HG03378 (cell line): ENCODE results near the gene PARP3.
"Not testable (repeated sequence)": the region's sequence is repeated elsewhere in the genome, so short reads cannot be mapped to it uniquely, and the experiment has no call there.

Experiments
- ATAC-seq: cut with Tn5 transposase; IDR thresholded peaks from one replicate; pipeline ENCODE4 v1.9.1; 2021; ENCODE audit warnings: mild to moderate bottlenecking, moderate library complexity; ENCODE audit not compliant: unreplicated experiment

PARP3 gene

GRCh38 chr3:51983578-51984268 is 41.6 kb downstream of the PARP3 start:
- ATAC-seq = no peak

- no peak for ATAC-seq
These were observed 42.1 kb downstream of the PARP3 start for GRCh38 chr3:51984269-51984647.

- no peak for ATAC-seq
These were observed 42.9 kb downstream of the PARP3 start for GRCh38 chr3:51985063-51985462.

- ATAC-seq = no peak
These were observed 44.1 kb downstream of the PARP3 start for GRCh38 chr3:51986010-51986947.

GRCh38 chr3:51987568-51987967 is 45.4 kb downstream of the PARP3 start:
- ATAC-seq = no peak

DNA sequence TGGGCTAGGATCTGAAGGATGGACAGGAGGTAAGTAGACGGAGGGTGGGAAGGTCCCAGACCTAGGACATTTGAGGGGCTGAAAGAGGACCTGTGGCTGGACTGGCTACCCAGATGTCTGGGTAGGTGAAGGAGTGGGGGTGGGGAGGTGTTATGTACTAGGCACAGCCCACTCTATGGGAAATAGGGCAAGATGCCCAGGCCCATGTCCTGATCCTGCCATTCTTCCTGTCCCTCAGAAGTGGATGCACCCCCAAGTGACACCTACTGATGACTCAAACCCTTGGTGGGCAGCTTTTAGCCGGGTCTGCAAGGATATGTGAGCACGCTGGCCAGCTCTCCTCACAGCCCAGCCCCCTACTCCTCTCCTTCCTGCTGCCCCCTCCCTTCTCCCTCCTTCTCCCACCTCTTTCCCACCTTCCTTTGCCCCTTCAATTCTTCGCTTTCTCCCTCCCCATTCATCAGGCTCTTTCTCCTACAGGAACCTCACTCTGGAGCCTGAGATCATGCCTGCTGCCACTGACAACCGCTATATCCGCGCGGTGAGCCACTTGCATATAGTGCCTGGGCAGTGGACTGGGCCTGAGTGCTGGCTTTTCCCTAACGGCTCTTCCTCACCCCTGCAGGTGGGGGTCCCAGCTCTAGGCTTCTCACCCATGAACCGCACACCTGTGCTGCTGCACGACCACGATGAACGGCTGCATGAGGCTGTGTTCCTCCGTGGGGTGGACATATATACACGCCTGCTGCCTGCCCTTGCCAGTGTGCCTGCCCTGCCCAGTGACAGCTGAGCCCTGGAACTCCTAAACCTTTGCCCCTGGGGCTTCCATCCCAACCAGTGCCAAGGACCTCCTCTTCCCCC is 46.4 kb downstream of the PARP3 start:
- no peak for ATAC-seq

DNA sequence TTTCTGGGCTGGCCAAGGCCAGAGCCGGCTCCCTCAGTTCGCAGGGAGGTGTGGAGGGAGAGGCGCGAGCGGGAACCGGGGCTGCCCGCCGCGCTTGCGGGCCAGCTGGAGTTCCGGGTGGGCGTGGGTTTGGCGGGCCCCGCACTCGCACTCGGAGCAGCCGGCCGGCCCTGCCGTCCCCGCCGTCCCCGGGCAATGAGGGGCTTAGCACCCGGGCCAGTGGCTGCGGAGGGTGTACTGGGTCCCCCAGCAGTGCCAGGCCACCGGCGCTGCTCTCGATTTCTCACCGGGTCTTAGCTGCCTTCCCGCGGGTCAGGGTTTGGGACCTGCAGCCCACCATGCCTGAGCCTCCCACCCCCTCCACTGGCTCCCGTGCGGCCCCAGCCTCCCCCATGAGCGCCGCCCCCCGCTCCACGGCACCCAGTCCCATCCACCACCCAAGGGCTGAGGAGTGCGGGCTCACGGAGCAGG is 48.4 kb downstream of the PARP3 start:
- not testable (repeated sequence) for ATAC-seq

DNA sequence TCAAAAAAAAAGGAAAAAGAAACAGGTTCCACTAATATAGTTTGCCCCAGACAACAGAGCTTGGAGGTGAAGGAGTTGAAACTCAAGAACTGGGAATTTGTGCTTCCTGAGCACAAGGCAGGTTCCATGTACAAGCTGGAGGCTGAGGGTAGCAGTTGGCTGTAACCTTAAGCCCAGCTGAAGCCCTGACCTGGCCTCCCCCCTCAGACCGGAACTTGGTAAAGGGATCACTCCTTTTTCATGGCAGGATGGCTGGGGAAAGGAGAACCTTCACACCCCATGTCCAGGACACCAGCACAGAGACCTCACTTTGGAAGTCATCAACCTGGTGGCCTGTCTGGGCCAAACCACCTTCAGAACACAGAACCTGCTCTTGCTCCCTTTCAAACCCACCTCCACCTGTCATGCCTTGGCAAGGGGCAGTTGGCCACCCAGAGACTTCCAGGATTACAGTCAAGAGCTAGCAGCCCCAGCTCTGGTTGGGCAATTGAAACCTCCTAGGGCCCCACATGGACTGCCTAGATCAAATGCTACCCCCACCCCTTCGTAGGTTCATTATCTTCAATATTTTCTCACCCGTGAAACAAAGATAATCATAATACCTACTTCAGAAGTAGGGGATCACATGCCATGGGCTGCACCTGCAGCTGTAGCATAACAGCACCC is 50.0 kb downstream of the PARP3 start:
- ATAC-seq = no peak

GRCh38 chr3:51993657-51994056 is 51.5 kb downstream of the PARP3 start:
- ATAC-seq = not testable (repeated sequence)

DNA sequence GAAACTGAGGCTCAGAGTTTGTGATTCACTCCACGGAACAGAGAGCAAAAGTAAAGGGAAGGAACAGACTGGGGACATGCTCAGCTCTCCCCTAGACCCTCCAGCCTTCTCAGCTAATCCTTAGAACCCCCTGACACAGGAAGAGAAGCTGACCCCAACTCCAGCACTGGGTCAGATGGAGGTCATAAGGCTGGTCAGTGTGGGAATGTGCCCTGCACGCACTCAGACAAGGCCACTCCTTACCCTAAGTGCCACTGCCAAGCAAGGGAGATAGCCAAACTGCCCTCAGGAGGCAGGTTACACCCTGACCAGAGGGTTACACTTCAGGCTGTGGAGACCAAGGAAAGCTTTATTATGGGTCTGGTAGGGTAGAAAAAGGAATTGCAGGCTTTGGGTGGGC is 52.4 kb downstream of the PARP3 start:
- no peak for ATAC-seq

DNA sequence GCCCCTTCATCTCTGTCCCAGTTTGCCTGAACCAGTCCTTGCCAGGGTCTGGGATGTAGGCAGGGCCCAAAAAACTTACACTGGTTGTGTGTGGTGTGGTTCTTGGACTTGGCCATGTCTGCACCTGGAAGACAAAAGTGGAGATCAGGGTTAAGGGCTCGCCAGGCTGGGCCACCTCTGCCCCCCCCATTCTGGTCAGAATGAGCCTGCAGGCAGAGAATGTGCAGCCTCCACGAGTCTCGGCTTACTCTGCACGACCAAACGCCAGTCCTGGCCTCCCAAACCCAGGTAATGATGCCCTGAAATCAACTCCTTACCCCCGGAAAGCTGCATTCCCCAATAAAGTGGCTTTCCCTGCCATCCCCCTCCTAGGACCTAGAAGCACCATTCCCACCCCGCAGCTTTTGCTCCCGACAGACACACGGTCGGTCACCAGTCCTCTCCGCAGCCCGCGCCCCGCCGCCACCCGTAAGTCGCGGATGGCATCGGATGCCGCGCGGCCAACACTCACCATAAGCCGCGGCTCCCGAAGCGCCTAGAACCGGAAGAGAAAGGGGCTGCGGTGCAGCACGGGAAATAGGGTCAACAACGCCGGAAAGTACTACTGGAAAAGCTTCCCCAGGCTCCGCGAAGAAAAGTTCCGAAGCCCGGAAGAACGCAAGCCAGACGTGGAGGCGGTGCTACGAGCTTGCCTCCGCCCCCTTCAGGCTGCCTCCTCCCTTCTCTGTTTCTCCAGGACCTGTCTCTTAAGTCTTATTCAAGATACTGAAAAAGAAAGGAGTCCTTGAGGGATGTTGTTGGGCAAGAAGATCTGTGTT is 53.4 kb downstream of the PARP3 start, which contains the start of gene RPL29:
Gene RPL29, minus strand, starts transcription at position 550 of the 818 bp plus-strand sequence. Its CDS starts 434 bp downstream, at position 116.
- ATAC-seq = peak; percentile 87

DNA sequence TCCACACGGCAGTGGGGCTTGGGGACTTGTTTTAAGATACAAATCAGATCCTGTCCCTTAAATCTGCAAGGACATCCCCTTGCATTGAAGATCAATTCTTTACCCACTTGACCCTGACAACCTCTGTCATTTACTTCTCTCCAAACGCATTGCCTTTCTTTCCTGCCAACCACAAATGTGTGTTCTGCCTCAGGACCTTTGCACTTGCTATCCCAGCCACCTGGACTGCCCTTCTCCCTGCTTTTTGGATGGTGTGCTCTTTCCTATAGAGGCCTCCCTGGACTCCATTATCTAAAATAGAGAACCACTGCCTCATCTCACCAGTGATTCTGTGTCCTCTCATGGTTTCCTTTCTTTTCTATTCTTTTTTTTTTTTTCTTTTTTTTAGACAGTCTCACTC is 55.0 kb downstream of the PARP3 start:
- no peak for ATAC-seq

- no peak for ATAC-seq
These were observed 55.9 kb downstream of the PARP3 start for GRCh38 chr3:51997935-51998596.
